GM12875 (cell line): Measurements from ENCODE around the gene PRLH.

ENCODE experiments used
- H3K4me3 ChIP-seq: one replicate; pipeline ENCODE4 v1.5.1; 2011; ENCODE audit warnings: low read depth, low read length, control low read depth
- CTCF ChIP-seq: IDR thresholded peaks from 2 replicates; pipeline ENCODE4 v1.5.1; 2011; ENCODE audit warnings: low read depth, mild to moderate bottlenecking, control low read depth, inconsistent platforms, low read length, moderate library complexity, borderline replicate concordance; ENCODE audit not compliant: insufficient read depth

The PRLH gene

GRCh38 chr2:237564526-237565131 is 1.7 kb upstream of the PRLH start:
- TF ChIP-seq CTCF, result no peak
- no peak overlapping the region for H3K4me3 ChIP-seq

GRCh38 chr2:237565974-237566373 is 400 bp upstream of the PRLH start:
- no peak overlapping the region for H3K4me3 ChIP-seq
- TF ChIP-seq CTCF, result no peak

GRCh38 chr2:237567276-237568029 is 1.1 kb downstream of the PRLH start:
- TF ChIP-seq CTCF, result no peak
- no peak overlapping the region for H3K4me3 ChIP-seq

GRCh38 chr2:237568121-237568660 is 1.8 kb downstream of the PRLH start:
- no peak overlapping the region for H3K4me3 ChIP-seq
- TF ChIP-seq CTCF, result no peak

GRCh38 chr2:237569041-237569440 is 2.7 kb downstream of the PRLH start:
- H3K4me3 ChIP-seq, result no peak overlapping the region
- no peak for TF ChIP-seq CTCF

- H3K4me3 ChIP-seq, result no peak overlapping the region
- no peak for TF ChIP-seq CTCF
Measured at GRCh38 chr2:237569896-237570295, 3.5 kb downstream of the PRLH start.
